ENCODE measurements around the gene MED22.
"Not testable (repeated sequence)": the region's sequence is repeated elsewhere in the genome, so short reads cannot be mapped to it uniquely, and the experiment has no call there.

MED22 gene

GRCh38 chr9:133354766-133355165, 6.8 kb upstream of the MED22 start:
- DNase-seq, result no peak

GRCh38 chr9:133353548-133353947, 5.6 kb upstream of the MED22 start:
- no peak for DNase-seq

GRCh38 chr9:133352635-133353340, 4.9 kb upstream of the MED22 start:
- DNase-seq, result no peak

GRCh38 chr9:133351908-133352634, 4.1 kb upstream of the MED22 start:
- no peak for DNase-seq

- no peak for DNase-seq
Measured at GRCh38 chr9:133351526-133351907, 3.6 kb upstream of the MED22 start.

GRCh38 chr9:133349965-133350616, 2.2 kb upstream of the MED22 start:
- no peak for DNase-seq

GRCh38 chr9:133348718-133349573, 1.0 kb upstream of the MED22 start:
- no peak for DNase-seq

- no peak for DNase-seq
Measured at GRCh38 chr9:133347515-133347984, 381 bp downstream of the MED22 start.

GRCh38 chr9:133346021-133346785, 1.7 kb downstream of the MED22 start:
- no peak for DNase-seq

- no peak for DNase-seq
Measured at GRCh38 chr9:133345596-133345995, 2.3 kb downstream of the MED22 start.

- no peak for DNase-seq
Measured at GRCh38 chr9:133344979-133345378, 3.0 kb downstream of the MED22 start.

GRCh38 chr9:133344071-133344470, 3.9 kb downstream of the MED22 start:
- no peak for DNase-seq

GRCh38 chr9:133342570-133342969, 5.4 kb downstream of the MED22 start:
- no peak for DNase-seq

- DNase-seq, result no peak
Measured at GRCh38 chr9:133342069-133342406, 5.9 kb downstream of the MED22 start.

GRCh38 chr9:133341369-133342068, 6.4 kb downstream of the MED22 start:
- no peak for DNase-seq

GRCh38 chr9:133340916-133341315, 7.0 kb downstream of the MED22 start:
- DNase-seq, result no peak

- DNase-seq, result no peak
Measured at GRCh38 chr9:133340256-133340655, 7.7 kb downstream of the MED22 start.

GRCh38 chr9:133339641-133340040, 8.3 kb downstream of the MED22 start:
- no peak for DNase-seq

- peak; percentile 85 for DNase-seq
Measured at GRCh38 chr9:133335924-133336811, 11.8 kb downstream of the MED22 start, which contains the start of gene SURF6. SURF6 (minus strand) TSS chr9:133336188; CDS start chr9:133336132, 56 bp downstream.

- not testable (repeated sequence) for DNase-seq
Measured at GRCh38 chr9:133334888-133335287, 13.0 kb downstream of the MED22 start.
